ENCODE data around the gene DUSP12.

DUSP12 gene

DNA sequence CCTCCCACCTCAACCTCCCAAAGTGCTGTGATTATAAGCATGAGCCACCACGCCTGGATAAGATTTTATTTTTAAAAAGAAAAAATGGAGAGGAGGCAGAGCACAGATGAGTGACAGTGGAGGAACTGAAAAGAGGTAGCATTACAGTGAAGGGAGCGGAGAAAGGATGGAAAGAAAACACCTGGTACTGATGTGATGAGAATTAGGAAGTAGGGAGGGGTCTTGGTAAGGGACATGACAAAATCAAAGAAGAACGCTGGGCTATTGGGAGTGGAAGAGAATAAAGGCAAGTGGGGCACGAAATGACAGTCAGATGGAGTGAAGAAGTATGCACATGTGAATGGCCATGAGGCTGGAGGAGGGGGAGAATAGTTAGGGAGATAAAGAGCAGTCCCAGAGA is 40.2 kb upstream of the DUSP12 start:
- TF ChIP-seq, protein P1, sequence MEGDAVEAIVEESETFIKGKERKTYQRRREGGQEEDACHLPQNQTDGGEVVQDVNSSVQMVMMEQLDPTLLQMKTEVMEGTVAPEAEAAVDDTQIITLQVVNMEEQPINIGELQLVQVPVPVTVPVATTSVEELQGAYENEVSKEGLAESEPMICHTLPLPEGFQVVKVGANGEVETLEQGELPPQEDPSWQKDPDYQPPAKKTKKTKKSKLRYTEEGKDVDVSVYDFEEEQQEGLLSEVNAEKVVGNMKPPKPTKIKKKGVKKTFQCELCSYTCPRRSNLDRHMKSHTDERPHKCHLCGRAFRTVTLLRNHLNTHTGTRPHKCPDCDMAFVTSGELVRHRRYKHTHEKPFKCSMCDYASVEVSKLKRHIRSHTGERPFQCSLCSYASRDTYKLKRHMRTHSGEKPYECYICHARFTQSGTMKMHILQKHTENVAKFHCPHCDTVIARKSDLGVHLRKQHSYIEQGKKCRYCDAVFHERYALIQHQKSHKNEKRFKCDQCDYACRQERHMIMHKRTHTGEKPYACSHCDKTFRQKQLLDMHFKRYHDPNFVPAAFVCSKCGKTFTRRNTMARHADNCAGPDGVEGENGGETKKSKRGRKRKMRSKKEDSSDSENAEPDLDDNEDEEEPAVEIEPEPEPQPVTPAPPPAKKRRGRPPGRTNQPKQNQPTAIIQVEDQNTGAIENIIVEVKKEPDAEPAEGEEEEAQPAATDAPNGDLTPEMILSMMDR (conservative IDR thresholded peaks at IDR 0.05), result no peak
- H3K27ac ChIP-seq, result no peak overlapping the region

DNA sequence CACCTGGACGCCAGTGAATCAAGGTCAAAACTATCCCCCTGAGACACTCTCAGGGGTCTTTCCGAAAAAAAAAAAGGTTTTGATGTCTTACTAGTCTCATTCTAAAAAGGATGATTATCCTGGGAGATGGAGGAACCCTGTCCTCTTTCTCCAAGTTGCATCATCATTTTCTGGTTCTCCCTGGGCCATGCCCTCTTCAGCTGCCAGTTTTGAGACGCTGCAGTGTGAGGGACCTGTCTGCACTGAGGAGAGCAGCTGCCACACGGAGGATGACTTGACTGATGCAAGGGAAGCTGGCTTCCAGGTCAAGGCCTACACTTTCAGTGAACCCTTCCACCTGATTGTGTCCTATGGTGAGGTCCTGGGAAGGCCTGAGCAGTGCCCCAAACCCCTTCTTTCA is 39.0 kb upstream of the DUSP12 start:
- no peak overlapping the region for H3K27ac ChIP-seq
- TF ChIP-seq, protein P1 (conservative IDR thresholded peaks at IDR 0.05), result no peak

DNA sequence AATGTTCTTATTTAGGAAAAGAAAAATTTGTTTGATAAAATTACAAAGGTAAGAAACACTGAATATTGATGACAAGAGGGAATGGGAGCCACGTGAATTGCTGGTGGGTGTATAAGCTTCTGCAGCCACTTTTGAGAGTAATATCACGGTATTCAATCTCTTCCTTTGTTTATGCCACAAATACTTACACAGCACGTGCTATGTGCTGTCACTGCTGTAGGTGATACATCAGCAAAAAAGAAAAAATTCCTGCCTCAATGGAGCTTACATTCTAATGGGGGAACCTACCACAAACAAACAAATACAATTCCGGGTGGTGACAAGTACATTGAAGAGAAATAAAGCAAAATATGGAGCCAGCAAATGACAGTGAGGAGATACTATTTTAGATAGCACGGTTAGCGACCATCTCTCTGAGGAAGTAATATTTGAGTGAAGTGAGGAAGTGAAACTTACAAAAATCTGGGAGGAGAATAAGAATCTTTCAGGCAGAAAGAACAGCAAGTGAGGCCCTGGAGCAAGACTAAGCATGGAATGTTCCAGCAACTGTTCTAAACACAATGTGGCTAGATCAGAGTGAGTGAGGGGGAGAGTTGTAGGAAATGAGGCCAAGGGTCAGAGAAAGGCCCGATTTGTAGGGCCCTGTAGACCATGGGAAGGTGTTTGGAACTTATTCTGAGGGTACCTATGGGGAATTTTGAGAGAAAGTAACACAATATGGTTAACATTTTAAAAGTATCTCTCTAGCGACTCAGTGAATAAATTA is 30.8 kb upstream of the DUSP12 start:
- H3K27ac ChIP-seq, result no peak overlapping the region
- TF ChIP-seq, protein P1 (conservative IDR thresholded peaks at IDR 0.05), result no peak

DNA sequence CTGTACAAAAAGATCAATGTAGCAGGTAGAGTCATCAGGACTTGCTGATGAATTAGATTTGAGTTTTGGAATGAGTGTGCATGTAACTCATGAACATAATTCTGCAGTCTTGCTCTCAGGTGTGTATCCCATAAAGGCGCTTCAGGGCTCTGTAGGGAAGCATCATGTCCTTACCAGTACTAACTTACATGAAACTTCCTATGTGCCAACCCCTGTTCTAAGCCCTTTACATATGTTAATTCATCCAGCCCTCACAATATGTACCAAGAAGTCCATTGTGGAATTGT is 30.3 kb upstream of the DUSP12 start:
- no peak overlapping the region for H3K27ac ChIP-seq
- TF ChIP-seq, protein P1 (conservative IDR thresholded peaks at IDR 0.05), result no peak

DNA sequence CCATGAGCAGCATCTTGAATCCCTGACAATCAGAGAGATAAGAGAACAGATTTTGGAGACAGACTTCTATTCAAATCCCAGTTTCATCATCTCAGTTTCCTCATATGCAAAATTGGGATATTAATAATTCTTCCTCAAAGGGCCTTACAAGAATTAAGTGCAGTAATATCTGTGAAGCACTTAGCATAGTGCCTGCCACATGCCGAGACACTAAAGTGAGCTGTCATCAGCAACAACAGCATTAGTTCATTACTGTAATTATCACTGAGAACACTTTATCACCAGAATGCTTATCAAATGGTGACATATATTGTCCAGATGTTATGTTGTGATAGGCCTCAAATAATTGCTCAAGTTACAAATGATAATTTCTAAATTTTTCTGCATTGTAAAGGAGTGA is 29.2 kb upstream of the DUSP12 start:
- TF ChIP-seq, protein P1 (conservative IDR thresholded peaks at IDR 0.05), result no peak
- H3K27ac ChIP-seq, result no peak overlapping the region

DNA sequence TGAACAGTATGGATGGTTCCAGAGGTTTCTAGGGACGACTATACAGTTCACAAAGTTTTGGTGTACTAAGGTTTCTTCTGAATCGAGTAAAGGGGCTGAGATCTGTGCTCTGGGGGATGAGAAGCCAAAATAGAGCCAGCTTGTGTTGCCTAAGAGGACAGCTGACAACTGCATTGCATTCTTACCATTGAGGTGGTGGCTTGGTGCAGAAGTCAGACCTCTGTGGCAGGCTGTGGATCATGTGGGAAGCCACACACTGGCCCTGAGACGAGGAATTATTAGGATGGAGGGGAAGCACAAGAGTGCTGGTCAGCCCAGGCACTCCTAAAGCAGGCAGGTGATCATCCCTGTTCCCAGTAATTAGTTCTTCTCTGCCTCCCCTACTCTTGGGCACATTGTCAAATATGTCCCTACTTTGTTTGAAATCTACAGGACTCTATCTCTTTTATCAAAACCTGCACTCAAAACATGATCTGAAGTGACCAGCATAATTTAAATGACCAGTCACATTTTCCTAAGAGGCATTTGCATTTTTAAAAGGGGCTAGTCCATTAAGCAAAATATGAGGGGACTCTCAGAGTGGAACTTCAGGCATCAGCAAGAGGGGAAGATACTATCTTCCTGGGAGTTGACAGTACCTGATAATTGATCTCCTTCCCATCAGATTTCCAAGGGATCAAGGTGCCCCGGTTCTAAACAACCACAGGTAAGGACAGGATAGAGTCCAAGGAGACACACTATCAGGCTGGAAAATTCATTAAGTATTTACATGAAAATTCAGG is 28.4 kb upstream of the DUSP12 start, which contains the start of gene FCRLB:
Gene FCRLB (plus strand): TSS at position 589 of the 782 bp plus-strand sequence. CDS start 1,129 bp downstream, outside the sequence.
- H3K27ac ChIP-seq, result no peak within 1 kb of the TSS

DNA sequence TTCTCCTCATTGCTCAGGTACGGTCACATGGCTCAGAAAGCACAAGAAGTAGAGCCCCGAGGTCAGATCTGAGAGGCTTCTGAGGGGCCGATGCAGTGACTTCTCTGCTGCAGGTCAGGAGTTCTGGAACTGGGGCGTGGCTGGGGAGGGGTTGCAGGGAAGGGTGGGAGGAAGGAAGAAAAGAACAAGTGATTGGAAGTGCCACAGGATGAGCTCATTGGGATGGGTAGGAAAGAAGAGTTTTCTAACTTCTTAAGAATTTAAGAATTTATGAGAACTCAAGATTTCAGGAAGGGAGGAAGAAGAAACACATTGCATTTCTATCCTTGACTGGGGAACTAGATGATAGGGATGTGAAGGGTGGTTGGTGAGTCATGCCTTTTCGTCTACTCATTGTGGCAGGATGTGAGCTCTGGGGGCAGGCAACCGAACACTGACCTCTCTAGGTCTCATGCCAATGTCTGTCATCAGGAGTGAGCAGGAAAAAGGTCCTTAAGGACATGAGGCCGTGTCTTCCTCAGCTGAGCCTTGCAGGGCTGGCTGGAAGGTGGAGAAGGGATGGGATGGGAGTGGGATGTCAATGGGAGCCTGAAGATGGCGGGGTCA is 27.7 kb upstream of the DUSP12 start:
- TF ChIP-seq, protein P1 (conservative IDR thresholded peaks at IDR 0.05), result no peak
- H3K27ac ChIP-seq, result no peak overlapping the region

More for the DNA sequence above, 28.4 kb upstream of the DUSP12 start, which contains the start of gene FCRLB:
- TF ChIP-seq, protein P1 (conservative IDR thresholded peaks at IDR 0.05), result no peak

All from VCaP (cell line).